Right lobe of liver (tissue), 6 donors: ENCODE results near the gene STOX1. TPM values are rescaled to one million over a fixed set of nuclear protein-coding genes. Genes with fewer than 3 reads are reported as not detected.
A peak's percentile ranks its signal among the peaks of the same experiment; 100 is the strongest.

ENCODE experiments used
- ATAC-seq, 4 donors: fragments of 200-7000 bp; cut with Tn5 transposase; one replicate each; pipeline ENCODE4 v1.9.1; 2020; ENCODE audit warnings: mild to moderate bottlenecking in 4 of 4, moderate library complexity in 4 of 4
- DNase-seq, 3 donors: peaks; one replicate each; pipeline ENCODE4 v3.0.0-alpha.2; 2020
- H3K27ac ChIP-seq, 3 donors: fragments of 200-600 bp; one replicate each; pipeline ENCODE4 v1.8.0; 2022
- H3K27me3 ChIP-seq, 2 donors: fragments of 200-600 bp; one replicate each; pipeline ENCODE4 v1.8.0; 2022
- H3K36me3 ChIP-seq, 4 donors: fragments of 200-600 bp; sonication (generic) in 1 of 4; one replicate each; pipeline versions ENCODE4 v1.5.1 to v1.8.0; 2017 to 2022; ENCODE audit warnings: control low read depth in 1 of 4
- H3K4me1 ChIP-seq, 4 donors: fragments of 200-600 bp; sonication (generic) in 1 of 4; one replicate each; pipeline versions ENCODE4 v1.5.1 to v1.8.0; 2017 to 2022; ENCODE audit warnings: control low read depth in 1 of 4
- H3K4me3 ChIP-seq, 3 donors: fragments of 200-600 bp; one replicate each; pipeline ENCODE4 v1.8.0; 2022
- H3K9me3 ChIP-seq, 4 donors: fragments of 200-600 bp; sonication (generic) in 1 of 4; one replicate each; pipeline versions ENCODE4 v1.5.1 to v1.8.0; 2017 to 2022; ENCODE audit warnings: control low read depth in 1 of 4
- POLR2A ChIP-seq: fragments of 450-650 bp; IDR thresholded peaks from one replicate; pipeline ENCODE4 v1.6.1; 2017; ENCODE audit warnings: antibody characterized with exemption, mild to moderate bottlenecking
- WGBS: methylation state at CpG from one replicate; pipeline ENCODE4 v1.1.6; 2018; ENCODE audit warnings: low coverage, low lambda C conversion rate; ENCODE audit not compliant: insufficient coverage; ENCODE audit errors: missing lambda C conversion rate; 5-methylcytosine and 5-hydroxymethylcytosine counted together
- intact Hi-C, 2 donors: fragments of 100-400 bp; cut with DNase I; formaldehyde crosslinking; loops; one replicate each; pipeline versions ENCODE4 v1.11.2 to v1.14.1; 2022
- total RNA-seq, 6 experiments: library from RNA; depleted of rRNA in 2 of 6; stranded (reverse); fragments of >200 nt in 2 of 6; fragmentation: NEBNext Ultra II Directional in 3 of 6; extraction: Animal tissue kit (Norgen Biotek cat#: 25700) in 3 of 6; gene quantifications; one replicate each; pipeline versions ENCODE4 v1.1.0 to v1.2.4, GENCODE V29; 2016 to 2023
- TF ChIP-seq, protein P1 (sequence below), 4 donors: fragments of 200-600 bp in 3 of 4; fragments of 450-650 bp in 1 of 4; IDR thresholded peaks; one replicate each; pipeline versions ENCODE4 v1.5.1 to v1.8.0; 2016 to 2022; ENCODE audit warnings: antibody characterized with exemption in 4 of 4, mild to moderate bottlenecking in 2 of 4
- donor health status: DM: no; HTN: yes; CAD: no.
- donor health status: DM: no; HTN: no; CAD: no.
- donor health status: DM: no; HTN: no; CAD: no.
- donor health status: DM: no; HTN: yes; CAD: no.
- donor health status: DM: no; HTN: yes; CAD: no.

STOX1 gene
- total RNA-seq, 6 experiments from 2014 or later: 0.12 to 0.81 (median 0.20) TPM; not detected in 1

DNA sequence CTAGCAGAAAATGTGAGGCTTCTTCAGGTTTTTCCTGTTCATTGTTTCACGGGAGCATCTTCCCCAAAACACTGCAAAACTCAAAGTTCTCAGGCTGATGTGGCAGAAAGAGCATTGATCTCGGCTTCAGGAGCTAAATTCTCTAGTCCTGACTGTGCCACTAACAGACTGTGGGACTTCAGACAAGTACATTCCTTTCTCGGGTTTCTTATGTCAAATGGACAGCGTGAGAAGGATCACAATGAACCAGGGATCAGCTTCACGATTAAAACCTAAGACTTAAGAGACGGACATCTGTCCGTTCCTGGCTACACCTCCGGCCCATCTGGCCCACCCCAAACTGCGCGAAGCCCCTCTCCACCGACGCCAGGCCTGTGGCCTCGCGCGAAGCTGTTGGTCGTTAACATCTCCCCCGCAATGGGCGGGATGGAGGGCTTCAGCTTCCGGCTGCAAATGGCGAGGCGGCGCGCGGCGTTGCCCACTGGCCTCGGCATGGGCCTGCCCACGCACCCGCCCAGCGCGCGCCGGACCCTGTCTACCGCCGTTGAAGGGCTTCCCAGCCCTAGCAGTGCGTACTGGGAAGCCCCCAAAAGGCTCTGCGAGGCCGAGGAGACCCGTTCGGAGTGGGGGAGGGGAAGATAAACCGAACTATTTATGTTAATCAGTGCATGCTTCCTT is 73.2 kb downstream of the STOX1 start:
- TF ChIP-seq POLR2A: peak; percentile 11
- TF ChIP-seq, protein P1, sequence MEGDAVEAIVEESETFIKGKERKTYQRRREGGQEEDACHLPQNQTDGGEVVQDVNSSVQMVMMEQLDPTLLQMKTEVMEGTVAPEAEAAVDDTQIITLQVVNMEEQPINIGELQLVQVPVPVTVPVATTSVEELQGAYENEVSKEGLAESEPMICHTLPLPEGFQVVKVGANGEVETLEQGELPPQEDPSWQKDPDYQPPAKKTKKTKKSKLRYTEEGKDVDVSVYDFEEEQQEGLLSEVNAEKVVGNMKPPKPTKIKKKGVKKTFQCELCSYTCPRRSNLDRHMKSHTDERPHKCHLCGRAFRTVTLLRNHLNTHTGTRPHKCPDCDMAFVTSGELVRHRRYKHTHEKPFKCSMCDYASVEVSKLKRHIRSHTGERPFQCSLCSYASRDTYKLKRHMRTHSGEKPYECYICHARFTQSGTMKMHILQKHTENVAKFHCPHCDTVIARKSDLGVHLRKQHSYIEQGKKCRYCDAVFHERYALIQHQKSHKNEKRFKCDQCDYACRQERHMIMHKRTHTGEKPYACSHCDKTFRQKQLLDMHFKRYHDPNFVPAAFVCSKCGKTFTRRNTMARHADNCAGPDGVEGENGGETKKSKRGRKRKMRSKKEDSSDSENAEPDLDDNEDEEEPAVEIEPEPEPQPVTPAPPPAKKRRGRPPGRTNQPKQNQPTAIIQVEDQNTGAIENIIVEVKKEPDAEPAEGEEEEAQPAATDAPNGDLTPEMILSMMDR (IDR thresholded peaks at IDR 0.05): no peak
- ATAC-seq: peak; percentile 47 to 72 (median 60)
- 8% methylated on average over 28 of the region's 40 CpGs for WGBS
- H3K9me3 ChIP-seq: no peaks in the 10 kb centered on the region
- DNase-seq: peak in 2 of 3 donors; percentile 79
- peaks cover 0 to 11% (median 2%) of the 10 kb centered on the region in 4 donors for H3K4me1 ChIP-seq
- peak overlapping the region; percentile 73 to 94 (median 78) for H3K4me3 ChIP-seq
- peak overlapping the region; percentile 97 to 98 (median 97) for H3K27ac ChIP-seq
- intact Hi-C loops: no loop called here
- no peaks in the 10 kb centered on the region for H3K36me3 ChIP-seq
- H3K27me3 ChIP-seq: no peaks in the 10 kb centered on the region

- DNase-seq (peak; percentile 96 to 98 (median 98)), ATAC-seq (peak; percentile 96 to 98 (median 97))
- intact Hi-C loops: no loop called here
- Histone ChIP-seq H3K4me1 (peaks cover 0 to 11% (median 2%) of the 10 kb centered on the region in 4 donors), H3K36me3 (no peaks in the 10 kb centered on the region), H3K27ac (peak within 1 kb of the TSS; percentile 97 to 98 (median 97)), H3K4me3 (peak within 1 kb of the TSS; percentile 73 to 94 (median 78)), H3K9me3 (no peaks in the 10 kb centered on the region), H3K27me3 (no peaks in the 10 kb centered on the region)
- under 1% methylated on average over 27 of the region's 47 CpGs for WGBS
- TF ChIP-seq, protein P1 (IDR thresholded peaks at IDR 0.05): peak in 1 of 4 donors; percentile 27
- TF ChIP-seq POLR2A: peak; percentile 84
Observed at GRCh38 chr10:68901105-68901927, 74.0 kb downstream of the STOX1 start, which contains the start of gene DDX50. DDX50 (plus strand) TSS chr10:68901315; CDS start chr10:68901385, 70 bp downstream.

- no peaks in the 10 kb centered on the region for H3K27me3 ChIP-seq
- no peak overlapping the region for H3K27ac ChIP-seq
- H3K4me1 ChIP-seq: peaks cover 0 to 11% (median 2%) of the 10 kb centered on the region in 4 donors
- ATAC-seq: no peak
- no peaks in the 10 kb centered on the region for H3K9me3 ChIP-seq
- no peak for TF ChIP-seq POLR2A
- TF ChIP-seq, protein P1 (IDR thresholded peaks at IDR 0.05): no peak
- 46% methylated on average over 5 of the region's 5 CpGs for WGBS
- H3K4me3 ChIP-seq: no peak overlapping the region
- DNase-seq: no peak
- intact Hi-C loops: no loop called here
- H3K36me3 ChIP-seq: peaks cover 0 to 10% (median 0%) of the 10 kb centered on the region in 4 donors
Observed at GRCh38 chr10:68902382-68902781, 75.1 kb downstream of the STOX1 start.

DNA sequence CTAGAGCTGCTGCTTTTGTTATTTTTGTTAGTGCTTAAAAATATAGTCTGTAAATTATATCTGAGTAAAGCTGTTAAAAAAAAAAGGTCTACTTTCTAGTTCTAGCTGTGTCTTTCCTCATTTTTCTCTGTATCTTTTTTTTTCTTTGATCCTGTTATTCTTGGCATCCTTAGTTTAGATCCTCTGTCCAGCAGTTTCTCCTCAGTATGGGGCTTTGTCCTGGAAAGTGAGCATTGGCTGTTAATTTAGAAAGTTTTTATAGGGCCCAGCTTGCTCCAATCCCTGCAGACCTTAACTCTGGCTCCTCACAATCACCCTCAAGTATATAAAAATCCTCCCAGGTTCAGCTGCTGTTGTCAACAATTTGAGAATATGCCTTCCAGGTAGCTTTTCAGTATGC is 97.3 kb downstream of the STOX1 start:
- ATAC-seq (no peak), DNase-seq (no peak)
- TF ChIP-seq, protein P1 (IDR thresholded peaks at IDR 0.05): no peak
- no peak for TF ChIP-seq POLR2A
- no peak overlapping the region for H3K4me3 ChIP-seq
- H3K27me3 ChIP-seq: no peaks in the 10 kb centered on the region
- H3K27ac ChIP-seq: no peak overlapping the region
- intact Hi-C loops: no loop called here
- no peaks in the 10 kb centered on the region for H3K9me3 ChIP-seq
- peaks cover 0 to 16% (median 4%) of the 10 kb centered on the region in 4 donors for H3K36me3 ChIP-seq
- no peaks in the 10 kb centered on the region for H3K4me1 ChIP-seq
